HUES64 (cell line): ENCODE results near the gene RAB4A.
"Not testable (repeated sequence)": the region's sequence is repeated elsewhere in the genome, so short reads cannot be mapped to it uniquely, and the experiment has no call there.

Experiments
- H3K27ac ChIP-seq: 2 replicates; pipeline ENCODE4 v1.7.0; 2013; ENCODE audit warnings: low read depth, low read length, inconsistent platforms
- H3K27me3 ChIP-seq: 2 replicates; pipeline ENCODE4 v1.6.1; 2013; ENCODE audit warnings: mild to moderate bottlenecking, low read length; ENCODE audit not compliant: insufficient read depth
- H3K36me3 ChIP-seq: 2 replicates; pipeline ENCODE4 v1.6.1; 2013; ENCODE audit warnings: mild to moderate bottlenecking, low read length; ENCODE audit not compliant: insufficient read depth
- H3K4me1 ChIP-seq: 2 replicates; pipeline ENCODE4 v1.6.1; 2013; ENCODE audit warnings: mild to moderate bottlenecking, low read length, moderate library complexity; ENCODE audit not compliant: insufficient read depth
- H3K4me3 ChIP-seq: 2 replicates; pipeline ENCODE4 v1.5.1; 2013; ENCODE audit warnings: mild to moderate bottlenecking, low read length, moderate library complexity
- H3K9ac ChIP-seq: 2 replicates; pipeline ENCODE4 v1.6.1; 2013; ENCODE audit warnings: mild to moderate bottlenecking, low read depth, low read length
- H3K9me3 ChIP-seq: 2 replicates; pipeline ENCODE4 v1.6.1; 2013; ENCODE audit warnings: low read depth, low read length; ENCODE audit not compliant: insufficient read depth
- WGBS: fragments of 150-250, 120-280 bp; methylation state at CpG from one replicate; pipeline ENCODE4 v1.1.7; 2013; ENCODE audit warnings: missing lambda C conversion rate; 5-methylcytosine and 5-hydroxymethylcytosine counted together

The RAB4A gene

DNA sequence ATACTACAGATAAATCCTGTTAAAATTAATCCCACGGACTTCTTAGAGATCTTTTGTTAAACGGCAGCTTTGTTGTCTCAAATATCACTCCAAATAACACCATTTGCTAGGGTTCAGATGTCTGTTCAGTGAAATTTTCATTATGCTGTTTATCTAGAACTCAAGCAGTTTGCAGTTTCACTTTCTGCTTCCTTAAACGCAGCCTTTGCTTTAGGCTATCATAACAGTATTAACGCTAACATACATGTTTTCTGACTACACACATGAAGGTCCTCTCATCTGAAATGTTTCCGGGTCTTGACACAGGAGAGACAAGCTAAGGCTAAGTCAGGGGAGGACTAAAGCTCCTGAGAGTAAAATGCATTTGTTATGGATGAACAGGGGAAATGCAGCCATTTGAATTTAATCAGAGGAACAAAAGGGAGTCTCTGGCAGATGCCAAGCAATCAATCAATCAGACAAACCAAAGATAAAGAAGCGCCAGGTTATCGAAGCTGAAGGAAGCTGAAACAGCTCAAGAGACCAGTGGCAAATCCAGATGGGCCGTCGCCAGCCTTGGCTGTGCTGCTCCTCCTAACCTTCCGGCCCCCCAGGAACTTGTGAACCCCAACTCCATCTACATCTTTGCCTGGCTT, 55.1 kb downstream of the RAB4A start:
- Histone ChIP-seq H3K9me3 (no peaks in the 10 kb centered on the region), H3K4me3 (no peak overlapping the region), H3K36me3 (peaks cover 61% of the 10 kb centered on the region), H3K27ac (no peak overlapping the region), H3K4me1 (no peaks in the 10 kb centered on the region), H3K9ac (no peak overlapping the region), H3K27me3 (no peaks in the 10 kb centered on the region)
- 93% methylated on average over 10 of the region's 10 CpGs for WGBS

DNA sequence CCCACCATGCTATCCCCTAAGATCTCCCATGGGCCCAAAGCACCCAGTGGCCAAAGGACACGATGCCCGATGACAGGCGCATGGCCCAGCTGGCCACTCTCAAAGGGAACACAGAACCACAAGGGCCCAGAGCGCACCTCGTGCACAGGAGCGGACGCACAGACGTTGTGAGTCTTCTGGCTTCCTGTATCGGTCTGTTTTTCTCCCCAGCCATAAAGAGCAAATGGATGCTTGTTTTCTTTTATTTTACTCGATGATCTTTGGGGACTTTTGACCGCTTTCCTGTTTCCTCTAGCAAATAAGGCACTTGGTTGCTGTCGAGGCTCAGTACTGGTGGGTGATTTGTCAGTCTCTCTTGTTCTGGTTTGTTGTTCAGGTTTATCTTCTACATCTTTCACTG, 55.7 kb downstream of the RAB4A start:
- no peak overlapping the region for H3K9ac ChIP-seq
- H3K27ac ChIP-seq: no peak overlapping the region
- 95% methylated on average over 12 of the region's 12 CpGs for WGBS
- peaks cover 55% of the 10 kb centered on the region for H3K36me3 ChIP-seq
- no peaks in the 10 kb centered on the region for H3K4me1 ChIP-seq
- H3K27me3 ChIP-seq: no peaks in the 10 kb centered on the region
- no peak overlapping the region for H3K4me3 ChIP-seq
- no peaks in the 10 kb centered on the region for H3K9me3 ChIP-seq

DNA sequence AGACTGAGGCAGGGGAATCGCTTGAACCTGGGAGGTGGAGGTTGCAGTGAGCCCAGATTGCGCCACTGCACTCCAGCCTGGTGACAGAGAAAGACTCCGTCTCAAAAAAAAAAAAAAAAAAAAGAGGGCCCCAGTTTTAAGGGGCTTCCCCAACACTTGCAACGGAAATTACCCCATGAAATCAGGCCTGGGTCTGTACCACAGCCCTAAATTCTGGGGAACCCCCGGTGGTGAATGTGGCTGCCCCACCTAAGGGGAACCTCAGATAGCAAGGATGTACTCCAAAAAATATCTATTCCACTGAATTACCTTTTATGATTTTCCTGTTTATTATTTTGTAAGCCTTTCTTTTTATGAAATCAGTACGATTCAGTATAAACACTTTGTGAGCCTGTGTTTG, 56.9 kb downstream of the RAB4A start:
- H3K36me3 ChIP-seq: peaks cover 44% of the 10 kb centered on the region
- WGBS: 95% methylated on average over 6 of the region's 6 CpGs
- not testable (repeated sequence) for H3K9ac ChIP-seq, H3K4me1 ChIP-seq, H3K27ac ChIP-seq, H3K4me3 ChIP-seq, H3K27me3 ChIP-seq, H3K9me3 ChIP-seq

DNA sequence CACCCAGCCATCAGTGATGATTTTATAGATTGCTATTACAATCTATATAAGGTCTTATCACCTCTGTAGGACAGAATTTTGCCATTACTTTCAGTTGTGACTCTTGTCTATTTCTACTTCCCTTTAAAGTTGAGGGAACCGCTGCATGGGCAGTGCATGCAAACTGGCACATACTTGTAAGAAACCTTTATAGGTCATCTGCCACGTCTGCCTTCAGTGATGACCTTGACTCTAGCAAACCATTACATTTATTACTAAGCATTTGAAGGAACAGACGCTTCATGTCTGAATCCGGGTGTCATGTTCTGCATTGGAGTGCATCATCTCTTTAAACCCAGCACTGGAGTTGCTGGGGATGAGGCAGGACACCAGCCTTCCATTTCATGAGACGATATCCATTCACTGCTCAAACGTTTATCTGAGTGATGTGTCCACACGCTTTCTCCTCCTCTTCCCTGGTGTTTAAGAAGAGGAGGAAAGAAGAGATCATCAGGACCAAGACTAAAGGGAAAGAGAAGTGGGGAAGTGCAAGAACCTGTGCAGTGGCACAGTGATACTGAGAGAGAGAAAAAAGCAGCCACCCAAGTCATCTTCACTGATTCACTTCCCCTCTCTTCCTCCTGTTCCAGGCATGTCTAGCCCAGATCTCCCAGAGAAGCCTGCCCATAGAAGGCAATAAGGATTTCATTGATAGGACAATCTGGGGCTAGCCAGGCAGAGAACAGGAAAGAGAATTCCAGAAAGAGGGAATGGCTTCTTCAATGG, 57.9 kb downstream of the RAB4A start:
- Histone ChIP-seq H3K36me3 (peaks cover 33% of the 10 kb centered on the region), H3K4me1 (no peaks in the 10 kb centered on the region), H3K27ac (no peak overlapping the region), H3K4me3 (no peak overlapping the region), H3K27me3 (no peaks in the 10 kb centered on the region), H3K9me3 (no peaks in the 10 kb centered on the region), H3K9ac (no peak overlapping the region)
- WGBS: 97% methylated on average over 7 of the region's 7 CpGs

DNA sequence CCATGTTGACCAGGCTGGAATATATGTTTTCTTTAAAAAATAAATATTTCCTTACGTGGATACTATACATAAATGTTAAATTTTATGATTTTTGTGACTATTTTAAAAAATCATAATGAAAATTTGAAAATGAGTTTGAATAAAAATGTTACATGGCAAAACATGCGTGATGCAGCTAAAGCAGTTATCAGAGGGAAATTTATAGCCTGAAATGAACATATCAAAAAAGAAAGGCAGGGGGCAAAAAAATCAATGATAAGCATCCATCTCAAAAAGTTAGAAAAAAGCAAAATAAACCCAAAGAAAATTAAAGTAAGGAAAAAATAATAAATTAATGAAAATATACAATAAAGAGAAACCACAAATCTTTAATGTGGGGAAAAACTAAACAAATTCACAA, 63.4 kb downstream of the RAB4A start:
- Histone ChIP-seq H3K9me3 (peaks cover 11% of the 10 kb centered on the region; the same call in 1 of the 2 replicates), H3K27me3 (no peaks in the 10 kb centered on the region), H3K9ac (no peak overlapping the region), H3K4me1 (no peaks in the 10 kb centered on the region), H3K36me3 (0 out of 2 replicates have a peak, but pooled peaks cover 4% of the 10 kb centered on the region), H3K27ac (no peak overlapping the region), H3K4me3 (no peak overlapping the region)
- 75% methylated on average over 1 of the region's 2 CpGs for WGBS

DNA sequence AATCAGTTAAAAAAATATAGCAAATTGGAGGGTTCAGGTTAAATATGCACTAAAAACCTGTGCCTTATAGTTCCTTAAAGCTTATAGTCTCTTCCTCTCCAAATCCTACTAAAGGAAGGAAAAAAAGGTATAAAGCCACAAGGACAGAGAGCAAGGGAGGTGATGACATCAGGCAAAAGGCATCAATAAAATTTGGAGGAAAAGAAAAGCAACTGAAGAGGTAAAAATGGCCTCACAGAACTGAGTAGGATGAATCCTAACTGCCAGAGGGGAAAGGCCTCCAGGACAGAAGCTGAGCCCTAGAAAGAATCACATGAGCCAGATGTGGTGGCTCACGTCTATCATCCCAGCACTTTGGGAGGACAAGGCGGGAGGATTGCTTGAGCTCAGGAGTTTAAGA, 63.8 kb downstream of the RAB4A start:
- H3K27me3 ChIP-seq: no peaks in the 10 kb centered on the region
- H3K4me1 ChIP-seq: no peaks in the 10 kb centered on the region
- H3K27ac ChIP-seq: no peak overlapping the region
- peaks cover 11% of the 10 kb centered on the region; the same call in 1 of the 2 replicates for H3K9me3 ChIP-seq
- no peak overlapping the region for H3K4me3 ChIP-seq
- H3K36me3 ChIP-seq: 0 out of 2 replicates have a peak, but pooled peaks cover 4% of the 10 kb centered on the region
- 91% methylated on average over 2 of the region's 2 CpGs for WGBS
- H3K9ac ChIP-seq: no peak overlapping the region

DNA sequence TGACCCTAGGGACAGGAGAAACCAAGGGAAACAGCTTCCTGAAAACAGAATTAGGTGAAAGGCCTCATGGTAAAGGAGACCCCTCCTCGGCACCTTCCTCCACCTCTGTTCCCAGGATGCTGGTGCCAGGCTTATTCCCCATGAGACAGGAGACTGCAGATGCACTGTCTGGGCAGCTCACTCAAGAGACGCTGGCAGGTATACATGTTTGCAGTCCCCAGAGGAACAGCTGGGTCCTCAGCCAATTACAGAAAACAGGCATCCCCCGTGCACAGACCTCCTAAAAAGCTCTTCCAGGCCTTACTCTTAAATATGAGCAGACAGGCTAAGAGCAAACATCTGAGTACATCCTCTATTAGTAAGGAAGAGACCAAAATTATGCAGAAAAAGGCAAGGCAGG, 65.4 kb downstream of the RAB4A start:
- H3K27ac ChIP-seq: no peak overlapping the region
- no peaks in the 10 kb centered on the region for H3K27me3 ChIP-seq
- no peak overlapping the region for H3K9ac ChIP-seq
- WGBS: 92% methylated on average over 3 of the region's 3 CpGs
- 0 out of 2 replicates have a peak, but pooled peaks cover 4% of the 10 kb centered on the region for H3K4me1 ChIP-seq
- 0 out of 2 replicates have a peak, but pooled peaks cover 4% of the 10 kb centered on the region for H3K36me3 ChIP-seq
- no peak overlapping the region for H3K4me3 ChIP-seq
- H3K9me3 ChIP-seq: peaks cover 11% of the 10 kb centered on the region; the same call in 1 of the 2 replicates

DNA sequence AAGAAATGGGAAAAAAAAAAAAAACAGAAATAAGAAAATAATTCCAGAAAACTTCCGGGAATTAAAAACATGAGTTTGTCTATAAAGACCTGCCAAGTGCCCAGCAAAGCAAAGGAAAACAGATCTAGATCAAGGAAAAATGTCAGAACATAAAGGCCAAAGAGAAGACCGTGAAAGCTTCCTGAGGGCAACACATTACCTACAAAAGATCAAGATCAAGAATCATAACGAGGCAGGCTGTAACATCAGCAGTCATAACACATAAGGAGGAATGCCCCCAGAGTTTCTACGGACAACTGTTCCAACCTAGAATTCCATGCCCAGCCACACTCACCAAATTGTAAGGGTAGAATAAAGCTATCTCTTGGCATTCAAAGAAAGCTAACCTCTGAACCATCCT, 68.2 kb downstream of the RAB4A start:
- Histone ChIP-seq H3K36me3 (0 out of 2 replicates have a peak, but pooled peaks cover 4% of the 10 kb centered on the region), H3K4me3 (no peak overlapping the region), H3K4me1 (peaks cover 7% of the 10 kb centered on the region; the same call in 1 of the 2 replicates), H3K27me3 (peaks cover 12% of the 10 kb centered on the region), H3K9me3 (peaks cover 8% of the 10 kb centered on the region; the same call in 1 of the 2 replicates), H3K27ac (no peak overlapping the region), H3K9ac (no peak overlapping the region)
- 95% methylated on average over 4 of the region's 4 CpGs for WGBS

DNA sequence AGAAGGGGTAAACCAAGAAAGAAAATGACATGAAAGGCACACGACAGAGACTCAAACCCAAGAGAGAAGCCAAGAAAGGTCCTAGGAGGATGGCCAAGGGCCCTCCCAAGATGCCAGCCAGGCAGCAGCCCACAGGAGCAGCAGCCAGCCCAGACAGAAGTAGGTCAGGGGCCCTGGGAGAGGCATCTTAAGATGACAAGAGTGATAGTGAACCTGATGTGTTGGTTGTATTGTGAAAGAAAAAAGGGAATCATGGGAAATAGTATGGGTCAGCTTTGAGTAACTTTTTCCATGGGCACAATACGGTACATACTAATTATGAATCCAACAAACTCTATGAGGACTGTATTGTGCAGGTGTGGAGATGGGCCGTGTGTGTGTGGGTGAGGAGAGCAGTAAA, 68.6 kb downstream of the RAB4A start:
- H3K4me3 ChIP-seq: no peak overlapping the region
- H3K27me3 ChIP-seq: peaks cover 16% of the 10 kb centered on the region
- H3K9ac ChIP-seq: no peak overlapping the region
- 95% methylated on average over 1 of the region's 3 CpGs for WGBS
- H3K4me1 ChIP-seq: peaks cover 7% of the 10 kb centered on the region; the same call in 1 of the 2 replicates
- H3K27ac ChIP-seq: no peak overlapping the region
- 0 out of 2 replicates have a peak, but pooled peaks cover 4% of the 10 kb centered on the region for H3K36me3 ChIP-seq
- H3K9me3 ChIP-seq: 0 out of 2 replicates have a peak, but pooled peaks cover 3% of the 10 kb centered on the region

DNA sequence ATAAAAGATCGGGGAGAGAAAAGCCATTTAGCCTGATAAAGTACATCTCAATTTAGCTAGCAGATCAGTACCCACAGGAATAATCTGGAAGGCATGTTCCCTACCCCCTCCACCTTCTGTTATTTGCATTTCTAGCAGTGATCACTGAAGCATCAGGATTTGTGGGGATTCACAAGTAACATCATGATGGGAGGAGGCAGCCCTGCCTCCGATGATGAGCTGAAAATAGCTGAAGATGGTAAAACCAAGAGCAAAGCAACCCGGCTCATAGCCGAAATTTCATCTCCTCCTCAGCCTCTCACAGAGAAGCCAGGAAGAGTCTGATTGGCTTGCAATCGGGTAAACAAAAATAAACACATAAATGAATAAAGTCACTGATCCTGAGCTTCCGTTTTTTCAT, 69.6 kb downstream of the RAB4A start:
- no peak overlapping the region; the same call in 1 of the 2 replicates for H3K4me3 ChIP-seq
- H3K36me3 ChIP-seq: no peaks in the 10 kb centered on the region
- no peak overlapping the region for H3K9ac ChIP-seq
- H3K9me3 ChIP-seq: no peaks in the 10 kb centered on the region
- no peak overlapping the region for H3K27ac ChIP-seq
- 79% methylated on average over 6 of the region's 6 CpGs for WGBS
- H3K27me3 ChIP-seq: peaks cover 23% of the 10 kb centered on the region
- H3K4me1 ChIP-seq: peaks cover 7% of the 10 kb centered on the region; the same call in 1 of the 2 replicates
